HUES48 (cell line): ENCODE measurements around the gene HYAL3.
A peak's percentile ranks its signal among the peaks of the same experiment; 100 is the strongest.
"Not testable (repeated sequence)": the region's sequence is repeated elsewhere in the genome, so short reads cannot be mapped to it uniquely, and the experiment has no call there.

ENCODE experiments used
- H3K27ac ChIP-seq: one replicate; pipeline ENCODE4 v1.7.0; 2013; ENCODE audit warnings: low read depth, low read length, inconsistent platforms
- H3K27me3 ChIP-seq: 2 replicates; pipeline ENCODE4 v1.6.1; 2013; ENCODE audit warnings: mild to moderate bottlenecking, low read length; ENCODE audit not compliant: control insufficient read depth, insufficient read depth
- H3K36me3 ChIP-seq: 2 replicates; pipeline ENCODE4 v1.6.1; 2013; ENCODE audit warnings: low read length; ENCODE audit not compliant: control insufficient read depth, insufficient read depth
- H3K4me1 ChIP-seq: 2 replicates; pipeline ENCODE4 v1.6.1; 2013; ENCODE audit warnings: mild to moderate bottlenecking, low read length; ENCODE audit not compliant: control insufficient read depth, insufficient read depth
- H3K4me3 ChIP-seq: 2 replicates; pipeline ENCODE4 v1.5.1; 2013; ENCODE audit warnings: mild to moderate bottlenecking, low read depth, low read length
- H3K9ac ChIP-seq: 2 replicates; pipeline ENCODE4 v1.6.1; 2013; ENCODE audit warnings: mild to moderate bottlenecking, low read depth, low read length, moderate library complexity
- H3K9me3 ChIP-seq: 2 replicates; pipeline ENCODE4 v1.6.1; 2013; ENCODE audit warnings: low read length; ENCODE audit not compliant: control insufficient read depth, insufficient read depth

Gene HYAL3

GRCh38 chr3:50266017-50266416 lies 33.2 kb downstream of the HYAL3 start:
- H3K27ac ChIP-seq = peak overlapping the region; percentile 25
- peaks cover 48% of the 10 kb centered on the region for H3K4me1 ChIP-seq
- no peaks in the 10 kb centered on the region for H3K36me3 ChIP-seq
- no peaks in the 10 kb centered on the region for H3K27me3 ChIP-seq
- H3K4me3 ChIP-seq = no peak overlapping the region
- H3K9me3 ChIP-seq = no peaks in the 10 kb centered on the region
- no peak overlapping the region for H3K9ac ChIP-seq

- Histone ChIP-seq H3K9me3 (no peaks in the 10 kb centered on the region), H3K36me3 (no peaks in the 10 kb centered on the region), H3K27me3 (no peaks in the 10 kb centered on the region), H3K4me3 (no peak overlapping the region), H3K4me1 (peaks cover 52% of the 10 kb centered on the region), H3K27ac (peak overlapping the region; percentile 92), H3K9ac (no peak overlapping the region)
Measured at GRCh38 chr3:50265571-50265970, 33.6 kb downstream of the HYAL3 start.

- peak overlapping the region; percentile 92 for H3K27ac ChIP-seq
- peaks cover 56% of the 10 kb centered on the region for H3K4me1 ChIP-seq
- H3K9ac ChIP-seq = peak overlapping the region; percentile 29; the same call in 1 of the 2 replicates
- no peaks in the 10 kb centered on the region for H3K36me3 ChIP-seq
- no peak overlapping the region for H3K4me3 ChIP-seq
- no peaks in the 10 kb centered on the region for H3K27me3 ChIP-seq
- no peaks in the 10 kb centered on the region for H3K9me3 ChIP-seq
Measured at GRCh38 chr3:50264964-50265485, 34.2 kb downstream of the HYAL3 start.

GRCh38 chr3:50264383-50264963 lies 34.7 kb downstream of the HYAL3 start:
- H3K9ac ChIP-seq = peak overlapping the region; percentile 24; the same call in 1 of the 2 replicates
- no peaks in the 10 kb centered on the region for H3K36me3 ChIP-seq
- no peak overlapping the region; the same call in 1 of the 2 replicates for H3K4me3 ChIP-seq
- H3K4me1 ChIP-seq = peaks cover 57% of the 10 kb centered on the region
- H3K9me3 ChIP-seq = no peaks in the 10 kb centered on the region
- peak overlapping the region; percentile 92 for H3K27ac ChIP-seq
- no peaks in the 10 kb centered on the region for H3K27me3 ChIP-seq

- Histone ChIP-seq H3K36me3 (no peaks in the 10 kb centered on the region), H3K4me3 (no peak overlapping the region; the same call in 1 of the 2 replicates), H3K9ac (peak overlapping the region; percentile 24; the same call in 1 of the 2 replicates), H3K27me3 (no peaks in the 10 kb centered on the region), H3K27ac (peak overlapping the region; percentile 92), H3K9me3 (no peaks in the 10 kb centered on the region), H3K4me1 (peaks cover 51% of the 10 kb centered on the region)
Measured at GRCh38 chr3:50263478-50264382, 35.5 kb downstream of the HYAL3 start.

- no peak overlapping the region for H3K9ac ChIP-seq
- H3K4me1 ChIP-seq = peaks cover 47% of the 10 kb centered on the region
- no peaks in the 10 kb centered on the region for H3K9me3 ChIP-seq
- H3K27me3 ChIP-seq = no peaks in the 10 kb centered on the region
- no peak overlapping the region for H3K4me3 ChIP-seq
- no peak overlapping the region for H3K27ac ChIP-seq
- peaks cover 6% of the 10 kb centered on the region for H3K36me3 ChIP-seq
Measured at GRCh38 chr3:50262778-50263177, 36.4 kb downstream of the HYAL3 start.

- H3K27ac ChIP-seq, H3K9ac ChIP-seq, H3K4me3 ChIP-seq, H3K9me3 ChIP-seq, H3K27me3 ChIP-seq: not testable (repeated sequence)
- Histone ChIP-seq H3K36me3 (peaks cover 11% of the 10 kb centered on the region), H3K4me1 (peaks cover 42% of the 10 kb centered on the region)
Measured at GRCh38 chr3:50262200-50262599, 37.0 kb downstream of the HYAL3 start.

GRCh38 chr3:50261505-50261904 lies 37.7 kb downstream of the HYAL3 start:
- no peak overlapping the region for H3K9ac ChIP-seq
- peak overlapping the region; percentile 95 for H3K27ac ChIP-seq
- no peaks in the 10 kb centered on the region for H3K27me3 ChIP-seq
- H3K9me3 ChIP-seq = no peaks in the 10 kb centered on the region
- no peak overlapping the region for H3K4me3 ChIP-seq
- peaks cover 18% of the 10 kb centered on the region for H3K36me3 ChIP-seq
- H3K4me1 ChIP-seq = peaks cover 35% of the 10 kb centered on the region

- Histone ChIP-seq H3K9ac (0 out of 2 replicates have a peak overlapping the region, but pooled peaks have one; percentile 77), H3K9me3 (no peaks in the 10 kb centered on the region), H3K36me3 (peaks cover 23% of the 10 kb centered on the region), H3K27ac (peak overlapping the region; percentile 95), H3K4me1 (peaks cover 31% of the 10 kb centered on the region), H3K27me3 (no peaks in the 10 kb centered on the region), H3K4me3 (peak overlapping the region; percentile 54; the same call in 1 of the 2 replicates)
Measured at GRCh38 chr3:50260942-50261441, 38.2 kb downstream of the HYAL3 start.

- peak overlapping the region; percentile 54 for H3K4me3 ChIP-seq
- peak overlapping the region; percentile 95 for H3K27ac ChIP-seq
- H3K4me1 ChIP-seq = peaks cover 29% of the 10 kb centered on the region
Measured at GRCh38 chr3:50260027-50260941, 38.9 kb downstream of the HYAL3 start.

More at GRCh38 chr3:50260027-50260941, 38.9 kb downstream of the HYAL3 start:
- Histone ChIP-seq H3K27me3 (no peaks in the 10 kb centered on the region), H3K9me3 (no peaks in the 10 kb centered on the region), H3K9ac (peak overlapping the region; percentile 77), H3K36me3 (peaks cover 27% of the 10 kb centered on the region)
